Endothelial cell (in vitro differentiated cells): ENCODE results near the gene SLC9B1. TPM values are rescaled to one million over a fixed set of nuclear protein-coding genes. Genes with fewer than 3 reads are reported as not detected.

Source experiments
- DNase-seq: peaks from one replicate; pipeline ENCODE4 v3.0.0; 2021; ENCODE audit warnings: low spot score
- H3K27ac Mint-ChIP-seq: one replicate; pipeline ENCODE4 v1.8.0; 2021; ENCODE audit warnings: mixed read lengths, inconsistent platforms; ENCODE audit not compliant: unreplicated experiment
- H3K27me3 Mint-ChIP-seq: one replicate; pipeline ENCODE4 v1.8.0; 2021; ENCODE audit warnings: mild to moderate bottlenecking, moderate library complexity, mixed read lengths, inconsistent platforms; ENCODE audit not compliant: unreplicated experiment
- H3K36me3 Mint-ChIP-seq: one replicate; pipeline ENCODE4 v1.8.0; 2021; ENCODE audit warnings: mild to moderate bottlenecking, low read depth, mixed read lengths, inconsistent platforms; ENCODE audit not compliant: unreplicated experiment
- H3K4me1 Mint-ChIP-seq: one replicate; pipeline ENCODE4 v1.8.0; 2021; ENCODE audit warnings: mild to moderate bottlenecking, mixed read lengths, inconsistent platforms; ENCODE audit not compliant: unreplicated experiment
- H3K4me3 Mint-ChIP-seq: one replicate; pipeline ENCODE4 v1.8.0; 2021; ENCODE audit warnings: mild to moderate bottlenecking, mixed read lengths, inconsistent platforms; ENCODE audit not compliant: unreplicated experiment
- H3K9me3 Mint-ChIP-seq: one replicate; pipeline ENCODE4 v1.8.0; 2021; ENCODE audit warnings: mixed read lengths, inconsistent platforms; ENCODE audit not compliant: unreplicated experiment
- total RNA-seq: library from RNA; stranded (reverse); fragmentation: NEBNext Ultra II Directional; extraction: Animal tissue kit (Norgen Biotek cat#: 25700); gene quantifications from one replicate; pipeline ENCODE4 v1.2.1, GENCODE V29; 2021; ENCODE audit not compliant: unreplicated experiment
- TF ChIP-seq, protein P1 (sequence below): fragments of 200-600 bp; sonication (generic); IDR thresholded peaks from one replicate; pipeline ENCODE4 v1.5.0; 2021; ENCODE audit warnings: antibody characterized with exemption; ENCODE audit not compliant: unreplicated experiment

SLC9B1 gene
- total RNA-seq, 1 donor from 2014 or later = 1.6 TPM

GRCh38 chr4:103024996-103025395 is 5.5 kb upstream of the SLC9B1 start:
- H3K27me3 Mint-ChIP-seq = peaks cover 2% of the 10 kb centered on the region
- no peak overlapping the region for H3K27ac Mint-ChIP-seq
- H3K4me1 Mint-ChIP-seq = peaks cover 8% of the 10 kb centered on the region
- TF ChIP-seq, protein P1, sequence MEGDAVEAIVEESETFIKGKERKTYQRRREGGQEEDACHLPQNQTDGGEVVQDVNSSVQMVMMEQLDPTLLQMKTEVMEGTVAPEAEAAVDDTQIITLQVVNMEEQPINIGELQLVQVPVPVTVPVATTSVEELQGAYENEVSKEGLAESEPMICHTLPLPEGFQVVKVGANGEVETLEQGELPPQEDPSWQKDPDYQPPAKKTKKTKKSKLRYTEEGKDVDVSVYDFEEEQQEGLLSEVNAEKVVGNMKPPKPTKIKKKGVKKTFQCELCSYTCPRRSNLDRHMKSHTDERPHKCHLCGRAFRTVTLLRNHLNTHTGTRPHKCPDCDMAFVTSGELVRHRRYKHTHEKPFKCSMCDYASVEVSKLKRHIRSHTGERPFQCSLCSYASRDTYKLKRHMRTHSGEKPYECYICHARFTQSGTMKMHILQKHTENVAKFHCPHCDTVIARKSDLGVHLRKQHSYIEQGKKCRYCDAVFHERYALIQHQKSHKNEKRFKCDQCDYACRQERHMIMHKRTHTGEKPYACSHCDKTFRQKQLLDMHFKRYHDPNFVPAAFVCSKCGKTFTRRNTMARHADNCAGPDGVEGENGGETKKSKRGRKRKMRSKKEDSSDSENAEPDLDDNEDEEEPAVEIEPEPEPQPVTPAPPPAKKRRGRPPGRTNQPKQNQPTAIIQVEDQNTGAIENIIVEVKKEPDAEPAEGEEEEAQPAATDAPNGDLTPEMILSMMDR = no peak
- H3K36me3 Mint-ChIP-seq = no peaks in the 10 kb centered on the region
- no peak overlapping the region for H3K4me3 Mint-ChIP-seq
- DNase-seq = no peak
- no peaks in the 10 kb centered on the region for H3K9me3 Mint-ChIP-seq

GRCh38 chr4:103021120-103021519 is 1.6 kb upstream of the SLC9B1 start:
- DNase-seq = no peak
- Mint-ChIP-seq H3K36me3 (no peaks in the 10 kb centered on the region), H3K27me3 (peaks cover 2% of the 10 kb centered on the region), H3K4me1 (peaks cover 15% of the 10 kb centered on the region), H3K9me3 (no peaks in the 10 kb centered on the region), H3K4me3 (no peak overlapping the region), H3K27ac (no peak overlapping the region)
- TF ChIP-seq, protein P1 = no peak

DNA sequence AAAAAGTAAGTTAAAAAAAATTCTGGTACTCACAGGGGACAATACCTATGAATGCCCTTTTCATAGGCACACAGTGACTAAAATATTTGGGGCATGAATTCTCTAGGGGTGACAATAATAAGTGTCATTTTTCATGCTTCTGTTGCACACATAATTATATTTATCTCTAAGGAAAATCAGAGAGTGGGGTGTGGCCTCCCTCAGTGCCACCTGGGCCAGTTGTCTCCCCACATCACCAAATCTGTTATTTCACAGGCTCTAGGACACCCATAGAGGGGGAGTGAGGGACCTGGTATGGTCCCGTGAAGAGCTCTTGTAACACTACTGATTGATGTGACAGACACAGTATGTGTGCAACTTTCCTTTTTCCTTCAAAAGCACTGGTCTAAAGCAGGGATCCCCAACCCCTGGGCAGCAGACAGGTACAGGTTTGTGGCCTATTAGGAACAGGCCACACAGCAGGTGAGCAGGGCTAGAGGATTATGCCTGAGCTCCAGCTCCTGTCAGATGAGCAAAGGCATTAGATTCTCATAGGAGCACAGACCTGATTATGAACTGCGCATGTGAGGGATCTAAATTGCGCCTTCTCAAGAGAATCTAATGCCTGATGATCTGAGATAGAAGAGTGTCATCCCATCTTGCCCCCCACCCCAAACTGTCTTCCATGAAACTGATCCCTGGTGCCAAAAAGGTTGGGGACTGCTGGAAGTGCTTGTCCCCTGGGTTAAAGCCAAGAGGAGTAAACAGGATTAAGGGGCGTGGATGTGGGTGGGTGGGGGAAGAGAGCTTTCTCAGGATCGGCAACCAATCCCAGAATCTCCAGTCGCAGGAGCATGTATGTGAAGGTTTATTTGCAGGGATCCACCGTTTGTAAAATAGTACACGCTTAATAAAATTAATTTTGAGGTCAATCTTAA is 856 bp downstream of the SLC9B1 start:
- TF ChIP-seq, protein P1 = no peak
- Mint-ChIP-seq H3K4me3 (peak overlapping the region; percentile 91), H3K36me3 (no peaks in the 10 kb centered on the region), H3K9me3 (no peaks in the 10 kb centered on the region), H3K27ac (peak overlapping the region; percentile 88), H3K27me3 (no peaks in the 10 kb centered on the region), H3K4me1 (peaks cover 15% of the 10 kb centered on the region)
- DNase-seq = no peak

- Mint-ChIP-seq H3K4me1 (no peaks in the 10 kb centered on the region), H3K4me3 (no peak overlapping the region), H3K9me3 (no peaks in the 10 kb centered on the region), H3K27ac (no peak overlapping the region), H3K27me3 (peaks cover 4% of the 10 kb centered on the region), H3K36me3 (no peaks in the 10 kb centered on the region)
- no peak for DNase-seq
- TF ChIP-seq, protein P1 = no peak
Measured at GRCh38 chr4:103012551-103012950, 7.0 kb downstream of the SLC9B1 start.

DNA sequence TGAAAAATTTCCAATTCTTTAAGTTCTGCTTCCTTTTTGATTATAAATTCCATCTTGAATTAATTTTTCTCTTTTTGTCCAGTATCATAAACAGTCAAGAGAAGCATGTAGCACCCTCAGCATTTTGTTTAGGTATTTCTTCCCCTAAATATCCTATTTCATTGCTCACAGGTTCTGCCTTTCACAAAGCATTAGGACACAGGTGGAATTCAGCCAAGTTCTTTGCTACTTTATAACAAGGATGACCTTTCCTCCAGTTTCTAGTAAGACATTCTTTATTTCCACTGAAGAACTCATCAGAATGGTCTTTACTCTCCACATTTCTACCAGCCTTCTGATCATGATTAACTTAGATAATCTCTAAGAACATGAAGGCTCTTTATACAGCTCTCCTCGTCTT is 7.4 kb downstream of the SLC9B1 start:
- Mint-ChIP-seq H3K27ac (no peak overlapping the region), H3K9me3 (no peaks in the 10 kb centered on the region), H3K27me3 (peaks cover 4% of the 10 kb centered on the region), H3K4me1 (peaks cover 1% of the 10 kb centered on the region), H3K36me3 (no peaks in the 10 kb centered on the region), H3K4me3 (no peak overlapping the region)
- TF ChIP-seq, protein P1 = no peak
- DNase-seq = no peak
